ENCODE results near the gene PKMYT1.

DNA sequence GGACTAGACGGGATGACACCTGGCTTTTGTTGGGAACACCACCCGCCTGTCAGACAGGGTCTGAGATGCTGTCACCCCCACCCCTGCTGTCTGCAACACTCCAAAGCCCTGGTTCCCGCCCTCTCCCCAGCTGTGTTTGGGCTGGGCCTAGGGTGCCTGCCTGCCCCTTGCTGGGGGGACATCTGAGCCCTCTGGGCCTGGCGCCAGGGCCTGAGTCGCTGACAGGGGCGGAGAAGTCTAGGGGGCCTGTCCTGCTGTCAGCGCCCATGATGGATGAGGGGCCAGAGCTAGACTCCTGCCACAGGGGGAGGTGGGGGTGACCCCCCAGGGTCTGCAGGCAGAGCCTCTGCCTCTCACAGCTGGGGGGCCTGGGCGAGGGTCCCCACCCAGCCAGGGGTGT, 7.6 kb upstream of the PKMYT1 start:
- TF ChIP-seq, protein P1, sequence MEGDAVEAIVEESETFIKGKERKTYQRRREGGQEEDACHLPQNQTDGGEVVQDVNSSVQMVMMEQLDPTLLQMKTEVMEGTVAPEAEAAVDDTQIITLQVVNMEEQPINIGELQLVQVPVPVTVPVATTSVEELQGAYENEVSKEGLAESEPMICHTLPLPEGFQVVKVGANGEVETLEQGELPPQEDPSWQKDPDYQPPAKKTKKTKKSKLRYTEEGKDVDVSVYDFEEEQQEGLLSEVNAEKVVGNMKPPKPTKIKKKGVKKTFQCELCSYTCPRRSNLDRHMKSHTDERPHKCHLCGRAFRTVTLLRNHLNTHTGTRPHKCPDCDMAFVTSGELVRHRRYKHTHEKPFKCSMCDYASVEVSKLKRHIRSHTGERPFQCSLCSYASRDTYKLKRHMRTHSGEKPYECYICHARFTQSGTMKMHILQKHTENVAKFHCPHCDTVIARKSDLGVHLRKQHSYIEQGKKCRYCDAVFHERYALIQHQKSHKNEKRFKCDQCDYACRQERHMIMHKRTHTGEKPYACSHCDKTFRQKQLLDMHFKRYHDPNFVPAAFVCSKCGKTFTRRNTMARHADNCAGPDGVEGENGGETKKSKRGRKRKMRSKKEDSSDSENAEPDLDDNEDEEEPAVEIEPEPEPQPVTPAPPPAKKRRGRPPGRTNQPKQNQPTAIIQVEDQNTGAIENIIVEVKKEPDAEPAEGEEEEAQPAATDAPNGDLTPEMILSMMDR (conservative IDR thresholded peaks at IDR 0.05 in 1 of 2, IDR thresholded peaks at IDR 0.05 in 1 of 2; ENCODE audit: low read depth in 1 of 2, low read length in 2 of 2) = no peak
- no peak for TF ChIP-seq EZH2 (IDR thresholded peaks at IDR 0.05; ENCODE audit: low read length, missing control alignments)
